ENCODE data around the gene ZNF418.

GRCh38 chr19:57941593-57941992 lies 6.4 kb upstream of the ZNF418 start:
- no peak for TF ChIP-seq TCF7 (CRISPR knock-in tag; IDR thresholded peaks at IDR 0.05; ENCODE audit: low read depth)
- no peak for TF ChIP-seq ATF3 (CRISPR knock-in tag; conservative IDR thresholded peaks at IDR 0.05)
- TF ChIP-seq ELF4 (CRISPR knock-in tag; IDR thresholded peaks at IDR 0.05; ENCODE audit: low read depth): no peak
- no peak for TF ChIP-seq CTCF (IDR thresholded peaks at IDR 0.05)
- no peak for TF ChIP-seq IRF1 (CRISPR knock-in tag; IDR thresholded peaks at IDR 0.05)
- no peak for TF ChIP-seq MAX (CRISPR knock-in tag; IDR thresholded peaks at IDR 0.05)
- TF ChIP-seq PRDM15 (CRISPR knock-in tag; IDR thresholded peaks at IDR 0.05): no peak
- no peak for TF ChIP-seq NR1H2 (CRISPR knock-in tag; IDR thresholded peaks at IDR 0.05)
- no peak for TF ChIP-seq E2F5 (CRISPR knock-in tag; IDR thresholded peaks at IDR 0.05)
- TF ChIP-seq AR (CRISPR knock-in tag; IDR thresholded peaks at IDR 0.05): no peak
- no peak for TF ChIP-seq ETV6 (CRISPR knock-in tag; IDR thresholded peaks at IDR 0.05)
- TF ChIP-seq CREM (CRISPR knock-in tag; IDR thresholded peaks at IDR 0.05): no peak
- TF ChIP-seq NFYB (CRISPR knock-in tag; conservative IDR thresholded peaks at IDR 0.05; ENCODE audit: low read depth): no peak
- no peak for TF ChIP-seq ZNF423 (CRISPR knock-in tag; IDR thresholded peaks at IDR 0.05)

Measured in WTC11 (cell line).